HG02610 (cell line): Measurements from ENCODE around the gene RUSF1.
"Not testable (repeated sequence)": the region's sequence is repeated elsewhere in the genome, so short reads cannot be mapped to it uniquely, and the experiment has no call there.

Experiments
- ATAC-seq: cut with Tn5 transposase; IDR thresholded peaks from one replicate; pipeline ENCODE4 v1.9.1; 2021; ENCODE audit warnings: mild to moderate bottlenecking, moderate library complexity; ENCODE audit not compliant: unreplicated experiment

Gene RUSF1

GRCh38 chr16:31507929-31508705, at the start of gene RUSF1:
Gene RUSF1 (minus strand): TSS chr16:31508391. CDS start chr16:31508373, 18 bp downstream.
- peak; percentile 79 for ATAC-seq

GRCh38 chr16:31542763-31543162, 34.6 kb upstream of the RUSF1 start:
- ATAC-seq, result no peak

- not testable (repeated sequence) for ATAC-seq
These were observed 31.6 kb upstream of the RUSF1 start for GRCh38 chr16:31539762-31540161.

GRCh38 chr16:31538243-31538598, 30.0 kb upstream of the RUSF1 start:
- not testable (repeated sequence) for ATAC-seq

GRCh38 chr16:31537362-31538242, 29.4 kb upstream of the RUSF1 start:
- ATAC-seq, result no peak

- no peak for ATAC-seq
These were observed 28.7 kb upstream of the RUSF1 start for GRCh38 chr16:31536804-31537361.

- no peak for ATAC-seq
These were observed 27.5 kb upstream of the RUSF1 start for GRCh38 chr16:31535737-31536136.

GRCh38 chr16:31532896-31533295, 24.7 kb upstream of the RUSF1 start:
- ATAC-seq, result no peak

- ATAC-seq, result no peak
These were observed 23.9 kb upstream of the RUSF1 start for GRCh38 chr16:31532120-31532519.

- no peak for ATAC-seq
These were observed 22.9 kb upstream of the RUSF1 start for GRCh38 chr16:31531096-31531495.

- ATAC-seq, result no peak
These were observed 22.2 kb upstream of the RUSF1 start for GRCh38 chr16:31530405-31530804.

GRCh38 chr16:31529937-31530312, 21.7 kb upstream of the RUSF1 start:
- no peak for ATAC-seq

- no peak for ATAC-seq
These were observed 21.1 kb upstream of the RUSF1 start for GRCh38 chr16:31529108-31529936.

- no peak for ATAC-seq
These were observed 20.4 kb upstream of the RUSF1 start for GRCh38 chr16:31528523-31529107.

- ATAC-seq, result no peak
These were observed 19.6 kb upstream of the RUSF1 start, which contains the start of gene AHSP for GRCh38 chr16:31527734-31528274. Gene AHSP (plus strand): TSS chr16:31527900. CDS start chr16:31528140, 240 bp downstream.

- no peak for ATAC-seq
These were observed 16.9 kb upstream of the RUSF1 start for GRCh38 chr16:31525113-31525512.

GRCh38 chr16:31523768-31524167, 15.6 kb upstream of the RUSF1 start:
- not testable (repeated sequence) for ATAC-seq

GRCh38 chr16:31522071-31522470, 13.9 kb upstream of the RUSF1 start:
- ATAC-seq, result no peak

- ATAC-seq, result no peak
These were observed 13.2 kb upstream of the RUSF1 start for GRCh38 chr16:31521368-31521767.
